Lung (tissue), 12 donors: ENCODE data around the gene C22orf31. TPM values are rescaled to one million over a fixed set of nuclear protein-coding genes. Genes with fewer than 3 reads are reported as not detected.
A peak's percentile ranks its signal among the peaks of the same experiment; 100 is the strongest.

Experiments
- ATAC-seq: fragments of 200-7000 bp; cut with Tn5 transposase; one replicate; pipeline ENCODE4 v1.9.1; 2020; ENCODE audit warnings: moderate number of reproducible peaks; ENCODE audit not compliant: insufficient read depth, low FRiP score
- DNase-seq, 3 donors: peaks; one replicate each; pipeline ENCODE4 v3.0.0-alpha.2; 2013 to 2017
- H3K27ac ChIP-seq, 2 donors: one replicate each; pipeline ENCODE4 v1.5.1; 2013; ENCODE audit warnings: mild to moderate bottlenecking in 2 of 2, moderate library complexity in 2 of 2, control low read depth in 1 of 2, inconsistent platforms in 1 of 2, low read depth in 1 of 2, low read length in 1 of 2
- H3K27me3 ChIP-seq, 3 donors: one replicate each; pipeline ENCODE4 v1.5.1; 2013; ENCODE audit warnings: low read length in 2 of 3; ENCODE audit not compliant: control insufficient read depth in 3 of 3, insufficient read depth in 3 of 3
- H3K36me3 ChIP-seq, 4 donors: one replicate each; pipeline ENCODE4 v1.5.1; 2013; ENCODE audit warnings: low read length in 4 of 4, mild to moderate bottlenecking in 1 of 4, moderate library complexity in 1 of 4; ENCODE audit not compliant: control insufficient read depth in 4 of 4, insufficient read depth in 4 of 4
- H3K4me1 ChIP-seq, 5 donors: one replicate each; pipeline ENCODE4 v1.5.1; 2013; ENCODE audit warnings: low read length in 5 of 5, mild to moderate bottlenecking in 2 of 5, moderate library complexity in 1 of 5; ENCODE audit not compliant: control insufficient read depth in 5 of 5, insufficient read depth in 5 of 5
- H3K4me3 ChIP-seq: one replicate; pipeline ENCODE4 v1.5.1; 2013; ENCODE audit warnings: mild to moderate bottlenecking, control low read depth, moderate library complexity
- H3K9ac ChIP-seq, 2 donors: one replicate each; pipeline ENCODE4 v1.5.1; 2013; ENCODE audit warnings: low read length in 2 of 2, control low read depth in 1 of 2; ENCODE audit not compliant: insufficient read depth in 1 of 2
- H3K9me3 ChIP-seq, 4 donors: one replicate each; pipeline ENCODE4 v1.5.1; 2013; ENCODE audit warnings: low read length in 3 of 4, mild to moderate bottlenecking in 1 of 4, moderate library complexity in 1 of 4; ENCODE audit not compliant: control insufficient read depth in 4 of 4, insufficient read depth in 3 of 4
- WGBS, 2 donors: extraction: QIAGEN DNeasy Blood & Tissue Kit; methylation state at CpG; one replicate each; pipeline ENCODE4 v1.1.7; 2013; 5-methylcytosine and 5-hydroxymethylcytosine counted together
- polyA plus RNA-seq, 2 donors: library from polyadenylated mRNA; stranded (reverse); fragments of 200-250 nt; gene quantifications; one replicate each; pipeline ENCODE4 v1.2.1, GENCODE V29; 2013
- total RNA-seq, 2 donors: library from RNA; depleted of rRNA in 1 of 2; stranded (reverse); fragments of >200 nt in 1 of 2; gene quantifications; one replicate each; pipeline ENCODE4 v1.2.1, GENCODE V29; 2014 to 2021
- TF ChIP-seq, protein P1 (sequence below): IDR thresholded peaks from 2 replicates; pipeline ENCODE4 v1.5.1; 2012; ENCODE audit warnings: mild to moderate bottlenecking; ENCODE audit errors: control extremely low read depth, extremely low read depth
- donor health status: control.
- donor health status: control.
- donor health status: Bipolar disorder and iron deficiency.
- donor health status: healthy.
- donor health status: DM: yes; HTN: yes; CAD: no.

Gene C22orf31
- total and polyA plus RNA-seq, 4 donors: 0.07 to 0.30 TPM; not detected in 2

DNA sequence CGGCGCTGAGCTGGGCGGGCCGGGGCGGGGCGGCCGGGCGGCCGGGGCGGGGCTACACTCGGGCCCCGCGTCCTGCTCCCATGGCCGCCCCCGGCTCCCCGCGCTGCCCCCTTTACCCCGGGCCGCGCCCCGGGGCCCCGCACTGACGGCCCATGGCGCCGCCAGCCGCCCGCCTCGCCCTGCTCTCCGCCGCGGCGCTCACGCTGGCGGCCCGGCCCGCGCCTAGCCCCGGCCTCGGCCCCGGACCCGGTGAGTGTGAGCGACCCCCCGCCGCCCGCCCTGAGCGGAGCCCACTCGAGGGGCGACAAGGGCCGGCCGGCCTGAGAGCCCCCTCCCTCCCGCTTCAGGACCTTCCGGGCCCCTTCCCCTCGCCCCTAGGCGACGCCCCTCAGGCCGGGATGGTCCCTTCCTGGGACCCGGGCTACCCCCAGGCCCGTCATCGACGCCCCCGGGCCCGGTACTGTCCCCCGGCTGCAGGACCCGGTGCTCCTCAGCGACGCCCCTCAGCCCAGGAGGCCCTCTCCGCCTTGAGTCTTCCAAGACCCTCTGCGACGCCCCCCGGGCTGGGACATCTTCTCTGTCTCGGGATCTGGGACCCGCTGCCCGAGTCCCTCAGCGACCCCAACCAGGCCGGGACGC is 11.5 kb upstream of the C22orf31 start, which contains the start of gene KREMEN1:
TSS of gene KREMEN1 (plus strand) at position 57 of the 639 bp plus-strand sequence. CDS start at position 153, 96 bp downstream.
- TF ChIP-seq, protein P1, sequence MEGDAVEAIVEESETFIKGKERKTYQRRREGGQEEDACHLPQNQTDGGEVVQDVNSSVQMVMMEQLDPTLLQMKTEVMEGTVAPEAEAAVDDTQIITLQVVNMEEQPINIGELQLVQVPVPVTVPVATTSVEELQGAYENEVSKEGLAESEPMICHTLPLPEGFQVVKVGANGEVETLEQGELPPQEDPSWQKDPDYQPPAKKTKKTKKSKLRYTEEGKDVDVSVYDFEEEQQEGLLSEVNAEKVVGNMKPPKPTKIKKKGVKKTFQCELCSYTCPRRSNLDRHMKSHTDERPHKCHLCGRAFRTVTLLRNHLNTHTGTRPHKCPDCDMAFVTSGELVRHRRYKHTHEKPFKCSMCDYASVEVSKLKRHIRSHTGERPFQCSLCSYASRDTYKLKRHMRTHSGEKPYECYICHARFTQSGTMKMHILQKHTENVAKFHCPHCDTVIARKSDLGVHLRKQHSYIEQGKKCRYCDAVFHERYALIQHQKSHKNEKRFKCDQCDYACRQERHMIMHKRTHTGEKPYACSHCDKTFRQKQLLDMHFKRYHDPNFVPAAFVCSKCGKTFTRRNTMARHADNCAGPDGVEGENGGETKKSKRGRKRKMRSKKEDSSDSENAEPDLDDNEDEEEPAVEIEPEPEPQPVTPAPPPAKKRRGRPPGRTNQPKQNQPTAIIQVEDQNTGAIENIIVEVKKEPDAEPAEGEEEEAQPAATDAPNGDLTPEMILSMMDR: no peak
- ATAC-seq: no peak

DNA sequence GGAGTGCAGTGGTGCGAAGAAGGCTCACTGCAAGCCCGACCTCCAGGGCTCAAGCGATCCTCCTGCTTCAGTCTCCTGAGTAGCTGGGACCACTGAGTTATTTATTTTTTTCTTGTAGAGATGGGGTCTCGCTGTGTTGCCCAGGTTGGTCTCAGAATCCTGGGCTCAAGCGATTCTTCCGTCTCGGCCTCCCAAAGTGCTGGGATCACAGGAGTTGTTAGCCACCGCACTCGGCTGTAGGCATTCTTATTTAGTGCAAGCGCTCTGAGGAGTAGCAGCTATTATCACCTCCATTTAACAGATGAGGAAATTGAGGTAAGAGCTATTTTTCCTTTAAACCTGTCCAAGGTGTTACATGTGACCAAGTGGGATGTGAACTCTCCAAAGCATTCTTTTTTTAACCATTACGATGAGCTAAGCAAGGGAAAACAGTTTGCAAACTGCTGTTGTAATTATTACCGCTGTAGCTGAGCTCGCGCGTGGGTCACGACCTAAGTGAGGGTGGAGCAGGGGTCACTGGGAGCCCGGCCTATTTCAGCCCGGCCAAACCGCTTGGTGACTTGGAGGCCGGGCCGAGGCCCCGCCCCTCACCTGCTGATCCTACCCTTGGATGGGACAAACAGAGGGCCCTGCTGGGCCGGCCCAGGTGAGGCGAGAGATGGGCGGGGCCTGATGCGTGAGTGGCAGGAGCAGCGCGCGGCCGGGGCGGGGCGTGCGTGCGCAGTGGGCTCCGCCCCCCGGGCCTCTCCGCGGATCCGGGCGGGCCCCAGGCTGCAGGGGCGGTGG is 10.8 kb upstream of the C22orf31 start:
- no peak overlapping the region for H3K27ac ChIP-seq
- peak overlapping the region; percentile 38 for H3K4me3 ChIP-seq
- ATAC-seq (peak; percentile 90), DNase-seq (peak; percentile 83 to 90 (median 90))
- H3K9me3 ChIP-seq: no peaks in the 10 kb centered on the region
- WGBS, 2 donors: 23 to 28% methylated on average over 33 to 41 of the region's 41 CpGs
- no peak overlapping the region for H3K9ac ChIP-seq
- peaks cover 0 to 26% (median 6%) of the 10 kb centered on the region in 5 donors for H3K4me1 ChIP-seq
- TF ChIP-seq, protein P1: no peak
- no peaks in the 10 kb centered on the region for H3K27me3 ChIP-seq
- H3K36me3 ChIP-seq: no peaks in the 10 kb centered on the region

More for the DNA sequence above, 11.5 kb upstream of the C22orf31 start, which contains the start of gene KREMEN1:
- no peaks in the 10 kb centered on the region for H3K36me3 ChIP-seq
- peak in 1 of 3 donors; percentile 18 for DNase-seq
- 0 to 1% methylated on average over 41 to 76 of the region's 76 CpGs for WGBS, 2 donors
- H3K9me3 ChIP-seq: no peaks in the 10 kb centered on the region
- peak within 1 kb of the TSS; percentile 67 for H3K4me3 ChIP-seq
- H3K4me1 ChIP-seq: peaks cover 0 to 28% (median 9%) of the 10 kb centered on the region in 5 donors
- H3K27me3 ChIP-seq: no peaks in the 10 kb centered on the region
- peak within 1 kb of the TSS in 1 of 2 donors; percentile 59 for H3K27ac ChIP-seq
- peak within 1 kb of the TSS in 1 of 2 donors; percentile 23 for H3K9ac ChIP-seq

DNA sequence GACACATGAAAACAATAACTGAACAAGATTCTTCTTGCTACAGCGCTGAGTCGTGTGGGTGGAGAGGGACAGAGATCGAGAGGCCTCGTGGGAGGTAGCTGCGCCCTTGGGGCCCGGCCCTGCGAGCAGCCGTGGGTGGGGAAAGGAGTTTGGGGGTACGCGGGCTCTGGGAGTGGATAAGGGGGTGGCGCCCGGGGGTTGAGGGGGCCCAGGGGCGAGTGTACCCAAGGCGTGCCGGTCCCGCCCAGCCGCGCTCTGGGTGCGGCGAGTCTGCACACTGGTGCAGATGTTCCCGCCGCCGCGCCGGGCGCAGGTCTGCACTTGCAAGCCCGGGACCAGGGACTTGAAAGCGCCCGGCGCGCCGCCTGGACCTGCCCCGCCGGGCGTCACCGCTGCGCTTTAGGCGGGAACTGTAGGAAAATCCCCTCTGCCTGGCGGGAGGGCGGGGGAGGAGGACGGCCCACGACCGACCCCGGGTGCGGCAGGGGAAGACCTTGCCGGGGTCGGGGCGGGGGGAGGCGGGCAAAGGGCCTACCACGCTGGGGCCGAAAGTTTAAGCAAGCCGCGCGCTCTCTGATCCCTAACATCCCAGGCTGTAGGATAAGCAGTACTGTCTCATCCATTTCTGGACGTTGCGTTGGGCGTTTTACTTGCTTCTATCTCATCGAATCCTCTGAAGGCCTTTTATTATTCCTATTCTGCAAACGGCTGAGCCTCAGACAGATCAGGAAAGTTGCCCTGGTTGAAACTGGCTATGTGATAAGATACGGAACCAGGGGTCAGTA is 9.8 kb upstream of the C22orf31 start:
- TF ChIP-seq, protein P1: no peak
- Histone ChIP-seq H3K9me3 (no peaks in the 10 kb centered on the region), H3K27me3 (no peaks in the 10 kb centered on the region), H3K9ac (no peak overlapping the region), H3K4me1 (peaks cover 0 to 26% (median 6%) of the 10 kb centered on the region in 5 donors), H3K4me3 (no peak overlapping the region), H3K27ac (no peak overlapping the region), H3K36me3 (no peaks in the 10 kb centered on the region)
- DNase-seq (peak; percentile 49 to 59 (median 59)), ATAC-seq (no peak)
- 3 to 14% methylated on average over 59 to 60 of the region's 60 CpGs for WGBS, 2 donors
